KMS-11 (cell line): Measurements from ENCODE around the gene UTS2B.

Experiments used
- H2AFZ ChIP-seq: fragments of 200-600 bp; sonication (generic); 2 replicates; pipeline ENCODE4 v1.6.1; 2016; ENCODE audit warnings: antibody characterized with exemption, mixed run types, low read depth
- H3K27ac ChIP-seq: fragments of 200-600 bp; sonication (generic); 2 replicates; pipeline ENCODE4 v1.6.1; 2016; ENCODE audit warnings: mild to moderate bottlenecking, mixed run types
- H3K27me3 ChIP-seq: fragments of 200-600 bp; sonication (generic); 2 replicates; pipeline ENCODE4 v1.6.1; 2017; ENCODE audit warnings: mild to moderate bottlenecking, low read depth, mixed run types, moderate library complexity; ENCODE audit not compliant: insufficient read depth
- H3K36me3 ChIP-seq: fragments of 200-600 bp; sonication (generic); 2 replicates; pipeline ENCODE4 v1.6.1; 2017; ENCODE audit warnings: mild to moderate bottlenecking, mixed run types; ENCODE audit not compliant: insufficient read depth
- H3K4me1 ChIP-seq: fragments of 200-600 bp; sonication (generic); 2 replicates; pipeline ENCODE4 v1.6.1; 2016; ENCODE audit warnings: mild to moderate bottlenecking, low read depth, mixed run types; ENCODE audit not compliant: poor library complexity, severe bottlenecking
- H3K4me2 ChIP-seq: fragments of 200-600 bp; sonication (generic); 2 replicates; pipeline ENCODE4 v1.7.0; 2016; ENCODE audit warnings: mild to moderate bottlenecking, mixed run types
- H3K4me3 ChIP-seq: fragments of 200-600 bp; sonication (generic); IDR thresholded peaks from 2 replicates; pipeline ENCODE4 v1.6.1; 2017; ENCODE audit warnings: low read depth, low read length, mixed read lengths; ENCODE audit not compliant: insufficient read depth
- H3K79me2 ChIP-seq: fragments of 200-600 bp; sonication (generic); 2 replicates; pipeline ENCODE4 v1.6.1; 2016; ENCODE audit warnings: low read depth, mixed run types; ENCODE audit not compliant: insufficient read depth
- H3K9ac ChIP-seq: fragments of 200-600 bp; sonication (generic); 2 replicates; pipeline ENCODE4 v1.6.1; 2016; ENCODE audit warnings: mild to moderate bottlenecking, mixed run types
- H4K20me1 ChIP-seq: fragments of 200-600 bp; sonication (generic); 2 replicates; pipeline ENCODE4 v1.6.1; 2016; ENCODE audit warnings: mild to moderate bottlenecking, mixed run types; ENCODE audit not compliant: insufficient read depth
- CTCF ChIP-seq: fragments of 200-600 bp; sonication (generic); conservative IDR thresholded peaks from 2 replicates; pipeline ENCODE4 v1.6.1; 2017; ENCODE audit warnings: low read depth, mild to moderate bottlenecking, antibody characterized with exemption, low read length, moderate library complexity, mixed read lengths

Gene UTS2B

GRCh38 chr3:191220908-191221307 lies 109.4 kb downstream of the UTS2B start:
- Histone ChIP-seq H3K9ac (no peak overlapping the region), H4K20me1 (no peaks in the 10 kb centered on the region), H3K36me3 (no peaks in the 10 kb centered on the region), H3K27me3 (no peaks in the 10 kb centered on the region), H3K4me3 (no peak overlapping the region), H3K27ac (no peak overlapping the region), H3K79me2 (no peaks in the 10 kb centered on the region), H3K4me2 (no peak overlapping the region), H3K4me1 (no peaks in the 10 kb centered on the region), H2AFZ (no peak overlapping the region)
- TF ChIP-seq CTCF, result no peak

GRCh38 chr3:191217301-191217700 lies 113.0 kb downstream of the UTS2B start:
- Histone ChIP-seq H3K27ac (no peak overlapping the region), H2AFZ (no peak overlapping the region), H3K4me2 (no peak overlapping the region), H3K4me3 (no peak overlapping the region), H3K9ac (no peak overlapping the region), H3K27me3 (no peaks in the 10 kb centered on the region), H3K79me2 (no peaks in the 10 kb centered on the region), H3K36me3 (no peaks in the 10 kb centered on the region), H4K20me1 (no peaks in the 10 kb centered on the region), H3K4me1 (no peaks in the 10 kb centered on the region)
- no peak for TF ChIP-seq CTCF
